DMS79 treated with DMSO at 0.1 percent for 48 hours (cell line): Measurements from ENCODE around the gene DOCK8.

ENCODE experiments used
- DNase-seq: peaks from one replicate; lab custom pipeline; 2025; lab: John Stamatoyannopoulos, UW

DOCK8 gene

DNA sequence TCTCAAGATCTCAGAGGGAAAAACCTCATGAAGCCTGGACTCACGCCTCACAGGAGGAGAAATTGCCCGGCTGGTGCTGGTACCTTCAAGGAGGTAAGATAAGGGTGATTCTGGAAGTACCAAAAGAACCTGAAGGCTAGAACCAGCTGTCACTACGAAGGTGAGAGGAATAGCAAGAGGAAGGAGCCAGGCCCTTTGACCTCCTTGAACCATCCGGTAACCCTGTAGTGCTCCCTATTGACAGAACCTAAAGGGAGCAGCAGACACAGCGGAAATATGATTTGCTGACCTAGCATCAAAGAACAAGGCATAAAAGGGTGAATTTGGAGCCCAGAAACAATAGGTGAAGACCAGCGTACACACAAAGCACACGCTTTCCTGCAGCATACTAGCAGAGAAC, 92.2 kb downstream of the DOCK8 start:
- no peak for DNase-seq

DNA sequence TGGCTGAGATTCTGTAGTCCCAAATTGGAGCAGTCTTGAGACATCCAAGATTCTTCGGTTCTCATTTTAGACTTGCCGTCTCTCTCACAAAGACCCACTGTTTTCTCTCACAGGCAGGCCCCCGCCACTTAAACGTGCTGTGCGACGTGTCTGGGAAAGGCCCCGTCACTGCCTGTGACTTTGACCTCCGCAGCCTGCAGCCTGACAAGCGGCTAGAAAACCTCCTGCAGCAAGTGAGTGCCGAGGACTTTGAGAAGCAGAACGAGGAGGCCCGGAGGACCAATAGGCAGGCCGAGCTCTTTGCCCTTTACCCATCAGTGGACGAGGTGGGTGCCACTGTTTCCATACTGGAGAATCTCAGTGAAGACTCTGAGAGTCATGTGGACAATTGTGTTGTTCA, 97.2 kb downstream of the DOCK8 start:
- DNase-seq, result no peak

DNA sequence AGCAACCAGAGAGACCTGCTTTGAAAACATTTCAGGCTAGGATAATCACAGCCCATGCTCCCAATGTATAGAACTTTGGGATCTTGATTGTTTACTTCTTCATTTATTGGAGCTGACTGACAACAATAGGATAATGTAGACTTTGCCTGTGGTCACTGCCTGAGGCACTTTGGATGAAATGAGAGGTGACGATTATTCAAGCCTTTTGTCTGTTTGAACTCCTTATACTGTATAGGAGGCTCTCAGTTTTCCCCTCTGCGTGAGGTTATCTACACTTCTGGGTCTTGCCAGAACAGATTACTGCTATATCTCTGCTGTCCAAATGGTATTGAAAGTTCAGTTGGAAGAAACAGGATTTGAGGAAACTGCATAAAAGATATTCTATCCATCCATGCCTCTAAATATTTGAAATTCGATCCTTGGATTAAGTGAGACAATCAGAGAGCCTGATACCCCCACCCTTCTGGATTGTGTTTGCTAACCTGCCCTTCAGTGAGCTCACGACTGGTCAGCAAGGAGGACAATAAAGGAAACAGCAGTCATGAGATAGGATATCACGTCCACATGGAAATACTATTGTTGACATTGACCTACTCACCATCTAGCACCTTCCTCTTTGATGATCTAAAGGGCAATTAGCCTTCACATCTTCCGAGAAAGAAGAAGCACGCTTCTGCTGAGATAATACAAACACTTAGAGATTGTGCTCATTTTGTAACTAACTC, 98.1 kb downstream of the DOCK8 start:
- DNase-seq, result no peak

DNA sequence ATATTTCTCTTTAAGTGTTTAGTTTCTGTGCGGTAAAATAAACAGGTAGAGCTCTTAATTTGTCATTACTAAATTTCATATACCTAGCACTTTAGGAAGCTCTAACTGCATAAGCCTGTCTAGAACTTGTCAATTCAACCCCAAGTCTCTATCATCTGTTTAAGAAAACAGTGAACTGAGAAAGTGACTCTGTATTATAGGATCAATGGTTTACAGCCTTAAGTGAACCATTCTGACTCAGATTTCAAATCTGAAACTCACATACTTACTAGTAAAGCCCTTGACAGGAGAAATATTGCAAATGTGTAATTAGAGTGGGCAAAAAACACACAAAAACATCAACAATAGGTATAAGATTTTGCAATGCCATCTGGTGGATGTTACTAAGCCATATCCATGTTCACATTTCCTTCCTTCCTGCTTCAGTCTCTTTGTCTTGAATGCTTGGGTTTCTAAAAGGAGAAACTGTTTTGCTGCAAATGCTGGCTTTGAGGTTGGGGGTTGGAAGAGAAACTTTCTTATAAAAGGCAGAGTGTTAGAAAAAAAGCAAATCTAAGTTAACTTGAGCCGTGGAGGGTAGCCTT, 101.8 kb downstream of the DOCK8 start:
- DNase-seq, result no peak

DNA sequence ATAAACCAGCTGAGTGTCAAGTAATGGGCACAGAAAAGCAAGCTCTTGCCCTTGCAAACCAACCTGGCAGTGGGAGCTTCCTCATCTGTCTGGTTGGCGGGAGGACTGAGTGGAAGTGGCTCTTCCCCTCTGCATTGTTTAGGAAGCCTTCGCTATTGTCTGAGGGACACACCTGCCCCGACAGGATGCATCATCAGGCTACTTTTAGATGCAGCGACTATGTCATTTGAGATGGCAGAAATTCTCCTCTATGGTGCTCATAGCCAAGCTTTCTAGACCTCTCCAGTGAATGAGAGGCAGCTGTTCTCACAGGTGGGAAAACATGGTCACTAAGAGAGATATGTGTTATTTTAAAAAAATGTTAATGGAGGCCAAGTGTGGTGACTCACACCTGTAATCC, 104.0 kb downstream of the DOCK8 start:
- no peak for DNase-seq

DNA sequence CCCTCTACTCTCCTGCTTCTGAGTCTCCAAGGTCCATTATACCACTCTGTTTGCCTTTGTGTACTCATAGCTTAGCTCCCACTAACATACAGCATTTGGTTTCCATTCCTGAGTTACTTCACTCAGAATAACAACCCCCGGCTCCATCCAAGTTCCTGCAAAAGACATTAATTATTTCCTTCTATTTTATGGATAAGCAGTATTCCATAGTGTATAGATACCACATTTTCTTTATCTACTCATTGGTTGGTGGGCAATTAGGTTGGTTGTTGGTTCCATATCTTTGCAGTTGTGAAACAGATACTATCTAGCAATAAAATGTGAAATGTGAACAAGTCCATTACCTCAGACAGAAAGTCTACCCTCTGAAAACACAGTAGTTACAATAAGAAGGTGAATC, 110.3 kb downstream of the DOCK8 start:
- no peak for DNase-seq

DNA sequence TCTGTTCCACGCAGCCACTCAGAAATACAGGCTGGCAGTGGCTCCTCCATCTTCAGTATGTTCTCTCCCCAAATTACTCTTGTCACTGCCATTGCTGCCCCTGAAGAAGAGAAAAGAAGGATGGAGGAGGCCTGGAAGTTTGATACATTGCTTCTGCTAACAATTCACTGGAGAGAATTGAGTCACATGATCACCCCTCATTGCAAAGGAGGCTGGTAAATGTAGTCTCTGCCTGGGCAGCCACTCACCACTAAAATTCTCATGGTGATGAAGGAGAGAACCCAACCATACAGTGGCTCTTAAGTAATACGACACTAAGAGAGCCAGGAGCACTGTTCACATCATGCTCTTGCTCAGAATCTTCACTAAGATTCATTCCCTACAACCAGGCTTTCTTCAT, 112.0 kb downstream of the DOCK8 start:
- DNase-seq, result no peak

DNA sequence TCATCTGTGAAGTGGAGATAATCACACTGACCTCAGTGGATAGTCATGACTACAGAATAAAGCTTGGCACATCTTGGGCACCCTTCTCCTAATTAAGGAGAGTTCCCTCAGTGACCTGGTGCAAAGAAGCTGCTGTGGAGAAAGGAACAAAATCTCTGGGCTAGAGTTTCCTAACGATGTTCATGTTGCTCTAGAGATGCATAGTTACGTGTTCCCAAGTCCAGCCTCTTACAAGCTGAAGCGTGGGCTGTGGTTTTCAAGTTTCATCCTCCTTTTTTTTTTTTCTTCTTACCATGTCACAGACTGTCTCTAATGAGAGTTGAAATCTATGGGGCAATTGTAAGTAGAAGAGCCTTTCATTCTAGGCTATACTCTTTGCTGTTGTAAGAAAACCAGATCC, 113.8 kb downstream of the DOCK8 start:
- no peak for DNase-seq

DNA sequence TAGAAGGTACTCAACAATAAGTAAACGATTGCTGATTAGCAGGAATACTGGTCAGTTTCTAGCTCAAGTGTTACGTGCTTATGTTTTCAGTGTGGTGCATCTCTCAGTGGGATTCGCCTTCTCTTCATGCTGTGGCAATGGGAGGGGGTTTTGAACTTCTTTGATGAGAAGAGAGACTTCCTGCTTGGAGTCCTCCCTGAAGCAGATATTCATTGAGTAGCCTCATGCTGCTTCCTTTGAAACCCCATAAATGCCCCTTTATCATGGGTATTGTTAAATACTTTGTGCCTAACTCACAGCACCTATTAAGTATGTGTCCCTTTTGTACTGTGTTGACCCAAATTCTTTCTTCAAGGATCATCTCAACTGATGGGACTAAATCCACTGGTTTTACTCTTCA, 116.5 kb downstream of the DOCK8 start:
- no peak for DNase-seq

DNA sequence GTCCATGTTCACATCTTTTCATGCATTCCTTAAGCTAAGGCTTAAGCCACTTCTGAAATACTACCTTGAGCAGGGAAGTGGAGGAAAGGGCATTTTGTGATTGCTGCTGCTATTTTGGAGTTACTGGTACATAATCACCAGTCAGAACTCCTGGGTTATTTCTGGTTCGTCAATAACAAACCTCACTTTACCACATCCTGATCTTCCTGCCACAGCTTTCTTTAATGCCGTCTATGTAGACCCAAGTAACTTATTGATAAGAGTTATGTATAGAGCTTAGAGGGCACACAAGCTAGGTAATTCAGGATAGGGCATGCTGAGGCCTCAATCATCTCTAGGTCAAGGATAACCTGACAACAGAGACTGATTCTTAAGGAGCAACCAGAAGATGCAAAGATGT, 120.7 kb downstream of the DOCK8 start:
- DNase-seq, result no peak

DNA sequence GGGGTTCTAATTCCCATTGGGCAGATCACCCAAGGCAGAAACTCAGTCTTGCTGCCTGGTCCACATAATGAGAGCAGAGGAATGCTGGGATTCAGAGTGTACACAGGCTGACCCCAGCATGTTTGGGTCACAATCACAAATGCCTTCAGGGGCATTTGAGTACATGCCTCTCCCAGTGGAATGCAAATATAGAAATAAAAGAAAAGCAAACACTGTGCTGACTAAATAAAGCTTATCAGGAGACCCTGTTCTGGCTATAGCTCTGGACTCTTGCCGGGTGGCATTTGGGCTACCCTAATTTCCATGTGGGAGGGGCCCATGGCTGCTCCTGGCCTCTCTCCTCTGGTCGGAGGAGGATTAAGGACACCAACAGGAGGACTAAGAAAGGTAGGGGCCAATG, 121.4 kb downstream of the DOCK8 start:
- no peak for DNase-seq

DNA sequence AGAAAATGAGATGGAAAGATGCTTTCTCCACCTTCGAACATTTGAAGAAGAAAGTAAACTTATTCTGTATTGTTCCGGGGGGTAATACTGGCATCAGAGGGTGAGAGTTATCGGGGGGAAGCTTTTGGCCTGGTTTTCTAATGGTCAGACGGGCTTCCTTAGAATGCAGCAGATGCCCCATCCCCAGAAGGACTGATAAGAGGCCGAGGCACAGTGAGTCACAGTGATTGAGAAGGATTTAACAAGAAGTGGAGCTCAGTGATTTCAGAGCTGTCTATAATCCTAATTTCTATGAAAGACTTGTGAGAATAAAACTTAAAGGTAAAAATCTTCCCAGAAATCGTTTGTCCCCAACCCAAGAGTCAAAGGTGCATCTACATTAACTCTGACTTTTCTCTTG, 123.9 kb downstream of the DOCK8 start:
- no peak for DNase-seq

DNA sequence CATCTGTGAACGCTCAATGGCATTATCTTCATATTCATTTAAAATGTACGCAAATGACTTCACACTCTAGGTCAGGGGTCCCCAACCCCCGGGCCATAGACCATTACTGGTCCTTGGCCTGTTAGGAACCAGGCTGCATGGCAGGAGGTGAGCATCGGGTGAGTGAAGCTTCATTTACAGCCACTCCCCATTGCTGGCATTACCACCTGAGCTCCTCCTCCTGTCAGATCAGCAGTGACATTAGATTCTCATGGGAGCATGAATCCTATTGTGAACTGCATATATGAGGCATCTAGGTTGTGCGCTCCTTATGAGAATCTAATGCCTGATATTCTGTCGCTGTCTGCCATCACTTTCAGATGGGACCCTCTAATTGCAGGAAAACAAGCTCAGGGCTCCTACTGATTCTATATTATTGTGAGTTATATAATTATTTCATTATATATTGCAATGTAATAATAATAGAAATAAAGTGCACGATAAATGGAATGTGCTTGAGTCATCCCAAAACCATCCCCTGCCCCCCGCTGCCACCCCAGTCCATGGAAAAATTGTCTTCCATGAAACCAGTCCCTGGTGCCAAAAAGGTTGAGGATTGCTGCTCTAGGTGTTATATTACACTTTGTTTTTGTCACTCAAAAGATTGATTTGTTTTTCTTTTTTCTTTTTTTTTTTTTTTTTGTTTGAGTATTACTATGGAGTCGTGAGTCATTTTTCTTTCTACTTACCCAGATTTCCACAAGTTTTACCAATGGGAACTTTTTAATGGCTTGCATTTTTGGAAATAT, 127.2 kb downstream of the DOCK8 start:
- no peak for DNase-seq

DNA sequence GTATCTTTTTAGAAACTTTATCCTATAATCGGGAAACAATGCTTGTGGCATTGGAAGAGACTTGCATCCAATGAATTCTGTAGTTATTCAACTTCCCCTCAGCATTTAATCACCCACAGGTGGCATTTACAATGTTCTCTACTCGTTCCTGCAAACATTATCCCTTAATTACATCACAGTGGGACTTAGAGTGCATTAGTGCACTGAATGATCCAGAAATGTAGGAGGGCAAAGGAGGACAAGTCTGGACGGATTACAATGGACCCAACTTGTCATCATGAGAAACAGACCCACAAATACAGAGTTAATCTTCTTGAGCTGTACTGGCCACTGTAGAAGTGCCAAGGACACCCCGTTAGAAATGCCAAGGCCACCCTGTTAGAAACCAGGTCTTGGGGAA, 129.1 kb downstream of the DOCK8 start:
- no peak for DNase-seq

DNA sequence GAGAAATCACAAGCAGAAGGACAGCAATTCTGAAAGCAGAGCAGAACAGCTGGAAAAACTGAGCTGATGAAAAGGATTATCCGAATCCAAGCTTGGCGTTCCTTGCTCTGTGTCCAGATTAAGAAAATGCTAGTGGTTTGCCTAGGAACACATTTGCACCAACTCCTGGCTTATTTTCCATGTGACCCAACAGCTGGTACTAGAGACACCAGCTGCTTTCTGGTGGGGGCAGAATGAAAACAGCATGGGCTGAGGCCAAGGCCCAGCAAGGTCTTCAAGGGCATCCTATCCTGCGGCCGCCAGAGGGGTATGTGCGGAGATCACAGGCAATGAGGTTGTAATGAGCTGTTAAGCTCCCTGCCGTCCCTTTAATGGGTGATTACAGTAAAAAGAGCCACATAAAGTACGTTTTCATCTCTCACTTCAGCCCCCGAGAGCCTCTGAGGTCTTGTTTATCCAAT, 131.5 kb downstream of the DOCK8 start:
- DNase-seq, result no peak

DNA sequence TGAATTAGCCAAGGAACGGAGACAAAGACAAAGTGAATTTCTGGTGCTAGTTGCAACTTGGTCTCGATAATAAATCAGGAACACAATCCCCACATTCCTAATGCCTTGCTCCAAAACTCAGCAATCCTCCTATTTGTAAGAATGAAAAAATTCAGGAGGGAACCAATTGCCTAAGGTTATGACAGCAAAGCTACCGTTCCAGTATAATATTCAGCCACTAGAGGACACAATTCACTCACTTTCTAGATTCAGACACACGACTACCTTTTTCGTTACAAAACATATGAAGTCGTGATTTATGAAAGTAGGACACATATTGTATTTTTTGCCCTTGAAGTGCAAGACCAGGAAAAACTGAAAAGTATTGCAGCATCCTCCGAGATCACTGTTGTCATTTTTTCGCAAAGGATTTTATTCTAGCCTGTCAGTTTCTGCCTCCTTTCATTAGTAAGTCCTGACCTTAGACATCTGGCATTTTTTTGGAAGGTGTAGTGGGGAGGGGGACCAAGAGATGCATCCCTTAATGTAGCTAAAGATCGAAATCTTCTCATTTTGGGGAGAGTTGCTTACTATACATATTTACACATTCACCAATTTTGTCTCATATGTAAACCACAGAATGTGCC, 133.1 kb downstream of the DOCK8 start:
- peak; percentile 22 for DNase-seq

DNA sequence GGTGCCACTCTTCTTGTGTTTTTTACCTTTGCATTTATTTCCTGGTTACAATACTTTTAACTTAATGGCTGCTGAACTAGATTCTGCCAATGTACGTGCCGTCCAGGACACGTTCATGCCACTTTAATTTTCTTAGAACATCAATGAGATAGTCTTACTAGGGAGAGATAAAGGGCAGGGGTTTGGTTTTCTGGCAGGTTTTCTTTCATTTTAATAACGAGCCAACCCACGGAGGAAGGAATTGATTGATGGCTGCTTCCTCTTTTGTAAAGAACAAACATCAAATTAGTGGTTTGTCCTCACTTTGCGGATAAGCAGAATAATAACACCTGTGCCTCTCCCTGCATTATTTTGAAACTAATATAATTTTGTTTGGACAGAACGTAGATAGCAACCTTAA, 135.7 kb downstream of the DOCK8 start:
- DNase-seq, result no peak

DNA sequence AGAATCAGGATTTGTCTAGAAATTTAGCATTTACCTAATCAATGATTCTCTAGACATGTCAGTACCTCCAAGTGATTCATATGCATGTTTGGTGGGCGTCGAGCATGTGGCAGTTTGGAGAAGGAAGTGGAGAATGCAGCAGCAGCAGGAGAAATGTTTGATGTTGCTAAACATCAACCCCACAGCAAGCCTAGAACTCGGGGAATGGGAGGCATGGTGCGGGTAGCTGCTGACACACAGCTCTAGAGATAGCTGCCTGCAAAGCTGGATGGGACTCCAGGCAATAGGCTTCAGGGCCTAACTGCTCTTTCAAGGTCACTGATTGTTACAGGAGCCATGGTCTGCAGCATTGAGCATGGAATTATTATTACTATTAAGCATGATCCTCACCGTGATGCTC, 137.3 kb downstream of the DOCK8 start:
- DNase-seq, result no peak

DNA sequence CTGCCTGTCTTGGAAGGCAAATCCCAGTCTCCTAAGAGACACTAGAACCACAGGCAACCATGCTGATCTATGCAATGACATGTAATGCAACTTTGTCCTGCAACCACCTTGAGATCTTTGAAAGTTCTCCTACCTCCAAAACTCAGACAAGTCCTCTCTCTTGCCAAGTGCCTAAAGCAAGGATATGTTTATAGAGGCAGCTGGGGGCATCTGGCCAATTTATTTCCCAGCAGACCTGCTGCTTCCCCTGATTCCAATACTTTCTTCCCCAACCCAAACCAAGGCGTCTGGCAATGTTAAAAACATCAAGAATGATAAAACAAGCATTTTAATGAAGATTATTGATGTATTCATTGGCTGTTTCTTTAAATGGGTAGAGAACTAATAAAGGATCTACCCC, 138.4 kb downstream of the DOCK8 start:
- no peak for DNase-seq

DNA sequence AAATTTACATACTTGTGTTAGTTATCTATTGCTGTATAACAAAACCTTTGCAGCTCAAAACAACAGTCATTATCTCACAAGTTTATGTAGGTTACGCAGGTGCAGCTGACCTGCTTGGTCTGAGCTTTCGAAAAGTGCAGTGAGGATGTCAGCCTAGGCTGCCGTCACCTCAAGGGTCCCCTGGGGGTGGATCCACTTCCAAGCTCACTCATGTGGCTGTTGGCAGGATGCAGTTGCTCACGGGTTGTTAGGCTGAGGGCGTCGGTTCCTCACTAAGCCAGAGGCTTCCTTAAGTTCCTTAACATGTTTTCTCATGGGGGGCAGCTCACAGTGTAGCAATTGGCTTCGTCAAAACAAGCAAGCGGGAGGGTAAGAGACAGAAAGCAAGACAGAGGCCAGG, 139.8 kb downstream of the DOCK8 start:
- DNase-seq, result peak; percentile 14

DNA sequence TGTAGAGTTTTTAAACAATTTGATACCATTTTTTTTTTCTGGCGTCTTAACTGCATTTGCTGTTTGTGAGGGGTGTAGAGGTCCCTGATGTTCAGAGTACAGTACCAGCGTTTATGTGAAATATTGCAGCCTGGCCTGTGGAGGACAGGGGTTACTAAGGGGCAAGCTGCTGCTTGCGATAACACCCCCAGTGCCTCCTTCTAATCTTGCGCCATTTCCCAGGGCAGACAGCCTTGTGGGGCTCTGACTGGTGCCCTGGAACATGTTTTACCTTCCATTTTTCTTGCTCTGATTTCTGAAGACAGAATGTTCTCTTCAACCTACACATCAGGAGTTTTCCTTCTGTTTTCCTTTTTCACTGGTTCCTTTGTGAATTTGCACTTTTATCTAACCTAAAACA, 142.9 kb downstream of the DOCK8 start:
- no peak for DNase-seq

DNA sequence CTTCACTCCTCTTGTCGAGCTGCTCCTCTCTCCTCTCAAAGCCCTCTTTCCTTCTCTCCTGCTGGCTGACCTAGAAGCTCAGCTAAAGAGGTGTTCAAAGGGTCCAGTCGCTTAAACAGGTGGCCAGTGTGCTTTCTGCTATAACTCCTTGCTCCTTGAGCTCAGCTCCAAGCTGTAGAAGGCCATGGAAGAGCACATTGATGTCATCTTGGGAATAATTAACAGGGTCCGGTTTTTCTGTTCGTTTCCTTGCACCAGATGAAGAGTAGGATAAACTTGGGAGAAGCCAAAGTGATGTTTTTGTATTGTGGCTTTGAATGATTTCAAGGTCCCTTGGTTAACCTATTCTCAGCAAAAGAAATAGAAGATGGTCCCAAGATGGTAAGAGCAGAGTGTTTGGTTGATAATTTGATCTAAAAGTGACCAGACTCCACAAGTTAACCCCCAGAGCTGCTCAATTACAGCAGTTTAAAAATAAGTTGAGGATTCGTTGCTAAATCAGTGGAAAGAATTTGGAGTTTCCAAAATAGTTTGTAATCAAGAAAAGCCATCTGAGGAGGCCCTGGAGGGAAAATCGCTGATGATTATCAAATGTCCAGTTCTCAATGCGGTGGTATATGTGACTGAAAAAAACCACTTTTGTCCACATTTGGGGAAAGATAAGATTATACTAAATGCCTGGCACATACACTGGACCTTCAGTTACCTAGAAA, 148.1 kb downstream of the DOCK8 start:
- DNase-seq, result no peak
